Activated CD4-positive, CD25-positive, alpha-beta regulatory T cell treated with anti-CD3 and anti-CD28 coated beads, Interleukin-2, amount 50 U/mL, for 72 hours (primary cell): ENCODE results near the gene CARS2.
A peak's percentile ranks its signal among the peaks of the same experiment; 100 is the strongest.
"Not testable (repeated sequence)": the region's sequence is repeated elsewhere in the genome, so short reads cannot be mapped to it uniquely, and the experiment has no call there.

Source experiments
- DNase-seq: peaks from one replicate; pipeline ENCODE4 v3.0.0; 2021

The CARS2 gene

GRCh38 chr13:110705826-110706569 lies at the start of gene CARS2:
Gene CARS2, minus strand, starts transcription at chr13:110706116. Its CDS starts 23 bp downstream, at chr13:110706093.
- DNase-seq = peak; percentile 89

GRCh38 chr13:110748271-110748670 lies 42.4 kb upstream of the CARS2 start:
- no peak for DNase-seq

DNA sequence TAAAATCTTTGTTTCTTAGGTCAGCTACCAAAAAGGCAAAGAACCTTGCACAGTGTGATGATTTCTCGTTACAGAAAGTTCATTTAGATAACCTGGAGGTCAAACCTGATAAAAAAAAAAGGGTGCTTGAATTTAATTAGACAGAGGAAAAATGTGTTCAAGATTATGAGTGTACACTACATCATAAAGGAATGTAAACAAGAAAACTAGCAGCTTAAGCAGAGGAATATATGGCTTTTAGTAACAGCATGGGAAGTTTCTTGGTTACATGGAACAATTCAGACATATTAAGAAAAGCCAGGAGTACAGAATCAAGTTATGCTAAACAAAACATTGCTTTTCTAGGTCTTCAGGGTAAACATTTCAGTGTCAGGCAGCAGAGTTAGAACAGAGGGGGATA lies 40.5 kb upstream of the CARS2 start:
- no peak for DNase-seq

- DNase-seq = no peak
Observed at GRCh38 chr13:110743687-110744086, 37.8 kb upstream of the CARS2 start.

GRCh38 chr13:110737555-110737954 lies 31.6 kb upstream of the CARS2 start:
- no peak for DNase-seq

GRCh38 chr13:110734561-110734960 lies 28.6 kb upstream of the CARS2 start:
- DNase-seq = no peak

- no peak for DNase-seq
Observed at GRCh38 chr13:110731072-110731471, 25.2 kb upstream of the CARS2 start.

DNA sequence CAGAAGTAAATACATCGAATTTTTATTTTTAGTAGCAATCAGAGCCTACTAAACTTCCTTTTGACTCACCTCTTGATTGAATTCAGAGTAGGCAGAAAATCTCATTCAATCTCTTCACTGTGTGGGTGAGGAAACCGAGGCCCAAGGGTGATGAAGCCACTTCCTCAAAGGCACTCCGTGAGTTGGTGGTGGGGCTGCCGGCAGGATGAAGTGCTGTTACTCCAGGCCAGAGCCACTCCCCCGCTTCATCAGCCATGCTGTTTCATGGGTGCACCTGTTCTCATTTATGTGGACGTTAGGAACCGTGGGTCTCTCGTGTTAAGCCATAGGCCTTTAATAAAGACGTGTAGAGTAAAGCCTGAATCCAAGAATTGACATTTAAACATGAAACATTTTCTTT lies 20.8 kb upstream of the CARS2 start:
- DNase-seq = no peak

DNA sequence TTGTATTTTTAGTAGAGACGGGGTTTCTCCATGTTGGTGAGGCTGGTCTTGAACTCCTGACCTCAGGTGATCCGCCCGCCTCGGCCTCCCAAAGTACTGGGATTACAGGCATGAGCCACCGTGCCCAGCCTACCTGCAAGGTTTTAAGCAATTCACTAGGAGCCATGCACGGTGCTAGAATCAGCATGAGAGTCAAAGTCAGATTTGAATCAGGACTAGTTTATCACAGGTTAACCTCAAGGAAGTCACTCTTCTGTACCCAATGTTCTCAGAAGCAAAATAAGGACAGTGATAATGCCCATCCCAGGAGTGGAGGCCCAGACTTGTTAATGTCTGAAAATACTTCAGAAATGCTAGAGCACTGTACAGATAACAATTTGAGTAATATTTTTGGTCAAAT lies 20.2 kb upstream of the CARS2 start:
- DNase-seq = not testable (repeated sequence)

DNA sequence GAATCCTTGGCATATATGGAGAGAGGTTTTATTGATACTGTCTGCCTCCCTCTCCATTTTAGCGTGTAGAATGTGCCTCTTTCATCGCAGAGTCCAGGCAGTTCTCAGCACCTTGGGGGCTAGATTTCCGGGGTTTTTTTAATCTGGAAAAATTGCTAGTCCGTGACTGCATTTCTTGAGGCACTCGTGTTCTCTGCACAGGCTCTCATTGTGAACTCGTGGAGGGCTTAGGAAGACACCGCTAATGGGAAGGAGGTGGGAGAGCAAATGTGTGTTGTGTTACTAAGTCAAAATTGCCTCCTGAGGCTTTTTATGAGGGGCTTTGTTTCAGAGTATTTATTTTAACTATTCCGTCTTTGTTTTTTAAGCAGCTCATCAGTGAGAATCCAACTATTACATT lies 17.7 kb upstream of the CARS2 start:
- no peak for DNase-seq

GRCh38 chr13:110722971-110723370 lies 17.1 kb upstream of the CARS2 start:
- DNase-seq = no peak

- DNase-seq = no peak
Observed at GRCh38 chr13:110719036-110719710, 13.3 kb upstream of the CARS2 start.

DNA sequence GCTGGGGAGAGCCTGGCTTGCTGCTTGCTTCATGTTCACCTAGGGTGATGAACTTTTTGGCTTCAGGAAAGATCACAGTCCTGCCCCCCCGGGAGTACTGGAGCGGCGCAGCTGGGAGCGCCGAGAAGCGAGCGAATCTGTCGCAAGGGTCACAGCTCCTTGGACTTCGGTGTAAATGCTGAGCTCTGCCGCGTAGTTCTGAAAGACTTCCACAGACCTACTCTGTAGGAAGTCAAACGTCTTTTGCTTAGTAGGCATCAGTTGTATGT lies 10.3 kb upstream of the CARS2 start:
- DNase-seq = no peak

DNA sequence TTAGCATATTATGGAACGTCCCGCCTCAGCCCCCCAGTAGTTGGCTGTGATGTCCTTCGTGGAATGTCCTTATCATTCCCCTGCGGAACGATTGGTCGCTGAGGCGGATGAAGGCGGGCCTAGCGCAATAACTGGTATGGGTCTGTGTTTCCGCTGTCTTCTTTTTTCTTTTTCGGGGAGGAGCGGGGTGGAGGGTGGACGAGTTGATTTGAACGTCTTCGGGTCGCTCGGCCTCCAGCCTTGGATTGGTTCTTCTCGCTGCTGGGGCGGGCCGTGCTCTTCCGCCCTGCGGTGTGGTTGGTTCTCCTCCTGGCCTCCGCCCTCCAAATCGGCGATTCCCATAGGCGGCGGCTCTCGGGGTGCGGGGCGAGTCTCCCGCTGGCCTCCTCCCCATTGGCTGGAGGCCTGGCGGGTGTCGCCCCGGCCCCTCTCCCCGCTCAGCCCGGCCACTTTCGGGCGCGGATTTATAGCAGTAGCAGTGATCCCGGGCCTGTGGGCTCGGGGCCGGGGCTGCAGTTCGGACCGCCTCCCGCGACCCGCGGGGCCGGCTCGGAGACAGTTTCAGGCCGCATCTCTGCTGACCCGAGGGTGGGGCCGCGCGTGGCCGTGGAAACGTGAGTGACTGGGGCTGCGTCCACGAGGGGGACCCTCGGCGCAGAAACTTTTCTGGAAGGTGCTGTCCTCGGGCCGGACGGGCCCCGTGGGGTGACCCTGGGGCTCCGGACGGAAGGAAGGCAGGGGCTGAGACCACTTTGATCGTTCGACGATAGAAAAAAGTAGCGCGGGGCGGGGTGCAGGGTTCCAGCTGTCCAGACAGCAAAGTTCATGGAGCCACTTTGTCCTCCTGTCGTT lies 9.7 kb upstream of the CARS2 start:
- peak; percentile 92 for DNase-seq

- no peak for DNase-seq
Observed at GRCh38 chr13:110714797-110715394, 9.0 kb upstream of the CARS2 start.

DNA sequence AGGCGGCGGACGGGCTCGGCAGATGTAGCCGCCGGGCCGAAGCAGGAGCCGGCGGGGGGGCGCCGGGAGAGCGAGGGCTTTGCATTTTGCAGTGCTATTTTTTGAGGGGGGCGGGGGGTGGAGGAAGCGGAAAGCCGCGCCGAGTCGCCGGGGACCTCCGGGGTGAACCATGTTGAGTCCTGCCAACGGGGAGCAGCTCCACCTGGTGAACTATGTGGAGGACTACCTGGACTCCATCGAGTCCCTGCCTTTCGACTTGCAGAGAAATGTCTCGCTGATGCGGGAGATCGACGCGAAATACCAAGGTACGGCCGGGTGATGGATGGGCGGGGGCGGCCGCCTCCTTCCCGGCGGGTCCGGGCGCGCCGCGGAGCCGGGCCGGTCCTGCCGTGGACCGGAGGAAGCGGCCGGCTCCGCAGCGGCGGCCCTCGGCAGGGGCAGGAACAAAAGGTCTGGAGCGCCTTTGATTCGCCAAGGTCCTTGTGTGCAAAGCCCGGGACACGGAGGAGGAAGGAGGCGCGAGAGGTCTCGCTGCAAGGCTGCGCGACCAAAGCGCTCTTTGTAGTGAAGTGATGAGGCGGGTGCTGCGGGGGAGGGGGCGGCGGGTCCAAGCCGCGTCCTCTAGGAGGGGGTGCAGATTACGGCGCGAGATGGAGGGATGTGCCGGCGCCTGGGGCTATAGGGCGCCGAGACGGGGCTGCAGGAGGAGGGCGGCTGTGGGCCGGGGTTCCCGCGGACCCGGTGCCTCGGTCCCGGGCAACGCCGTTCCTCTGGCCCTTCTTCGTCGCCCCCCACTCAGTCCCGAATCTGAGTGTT lies 8.3 kb upstream of the CARS2 start:
- peak; percentile 59 for DNase-seq

DNA sequence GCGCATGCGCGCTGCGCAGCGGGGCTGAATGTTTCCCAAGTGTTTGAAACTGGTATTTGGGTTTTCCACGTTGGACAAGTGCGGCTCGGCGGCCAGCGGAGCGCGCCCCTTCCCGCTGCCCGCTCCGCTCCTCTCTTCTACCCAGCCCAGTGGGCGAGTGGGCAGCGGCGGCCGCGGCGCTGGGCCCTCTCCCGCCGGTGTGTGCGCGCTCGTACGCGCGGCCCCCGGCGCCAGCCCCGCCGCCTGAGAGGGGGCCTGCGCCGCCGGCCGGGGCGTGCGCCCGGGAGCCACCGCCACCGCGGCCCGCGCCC lies 7.7 kb upstream of the CARS2 start, which contains the start of gene ING1:
TSS of gene ING1 (plus strand) at position 59 of the 311 bp plus-strand sequence. CDS start 450 bp downstream, outside the sequence.
- DNase-seq = no peak

- DNase-seq = peak; percentile 99
Observed at GRCh38 chr13:110712849-110713641, 7.1 kb upstream of the CARS2 start.

DNA sequence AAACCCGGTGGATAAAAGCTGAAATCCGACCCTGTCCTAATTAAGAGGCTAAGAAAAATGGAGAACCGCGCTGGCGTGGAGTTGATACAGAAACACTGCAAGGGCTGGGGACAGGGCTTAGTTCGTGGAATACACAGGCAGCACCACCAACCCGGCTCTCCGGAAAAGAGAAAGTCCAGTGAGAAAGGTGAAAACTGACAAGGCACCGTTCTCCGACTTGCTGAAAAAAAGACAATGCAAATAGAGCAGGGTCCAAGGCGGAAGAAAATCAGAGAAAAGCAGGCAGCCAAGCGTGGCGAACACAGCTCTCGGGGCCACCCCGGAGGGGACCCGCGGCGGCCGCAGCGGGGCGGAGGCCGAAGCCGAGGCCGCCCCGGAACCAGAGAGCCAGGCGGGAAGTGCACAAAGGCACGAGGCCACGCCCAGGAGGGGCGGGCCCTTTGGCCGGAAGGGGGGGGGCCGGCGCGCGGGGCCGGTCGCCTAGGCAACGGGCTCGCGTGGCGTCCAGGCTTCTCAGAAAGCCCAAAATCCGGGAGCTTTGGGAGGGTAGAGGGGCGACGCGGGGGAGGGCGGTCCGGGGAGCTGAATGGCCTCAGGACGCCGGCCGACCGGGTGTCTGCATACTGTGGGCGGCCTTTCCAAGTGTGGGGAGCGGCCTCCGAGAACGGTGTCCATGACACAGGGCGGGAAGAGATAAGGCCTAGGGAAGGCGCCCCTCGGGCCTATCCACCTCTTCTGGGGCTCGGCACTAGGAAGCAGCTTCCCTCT lies 6.3 kb upstream of the CARS2 start:
- DNase-seq = peak; percentile 81

GRCh38 chr13:110706570-110707372 lies 855 bp upstream of the CARS2 start:
- no peak for DNase-seq
